GM23338 (cell line): ENCODE results near the gene A1BG. TPM values are rescaled to one million over a fixed set of nuclear protein-coding genes. Genes with fewer than 3 reads are reported as not detected.

Experiments
- CREB1 ChIP-seq: fragments of 250-450 bp; sonication (Bioruptor Pico); IDR thresholded peaks from 2 replicates; pipeline ENCODE4 v1.5.0; 2020; ENCODE audit warnings: low read depth, mild to moderate bottlenecking, moderate library complexity
- JUNB ChIP-seq: IDR thresholded peaks from one replicate; pipeline ENCODE4 v1.6.1; 2016; ENCODE audit warnings: antibody characterized with exemption; ENCODE audit not compliant: unreplicated experiment
- NANOG ChIP-seq: IDR thresholded peaks from 2 replicates; pipeline ENCODE4 v1.6.1; 2016; ENCODE audit warnings: antibody characterized with exemption, borderline replicate concordance
- STAT1 ChIP-seq: IDR thresholded peaks from one replicate; pipeline ENCODE4 v1.6.1; 2016; ENCODE audit warnings: antibody characterized with exemption; ENCODE audit not compliant: unreplicated experiment
- ZNF114 ChIP-seq: fragments of 250-450 bp; sonication (Bioruptor Pico); IDR thresholded peaks from 2 replicates; pipeline ENCODE4 v1.5.0; 2020; ENCODE audit warnings: mild to moderate bottlenecking, moderate library complexity
- polyA plus RNA-seq: library from polyadenylated mRNA; unstranded; fragments of >200 nt; fragmentation: Nextera tagmentation; extraction: Ambion mirVana; gene quantifications from 2 replicates; pipeline ENCODE4 v1.2.1, GENCODE V29; 2016
- total RNA-seq: library from RNA; depleted of rRNA; stranded (reverse); fragments of >200 nt; shearing (Covaris generic); gene quantifications from 2 replicates; pipeline ENCODE4 v1.2.3, GENCODE V29; 2014
- TF ChIP-seq, protein P1 (sequence below): fragments of 250-450 bp; sonication (Bioruptor Pico); IDR thresholded peaks from 2 replicates; pipeline ENCODE4 v1.5.0; 2020; ENCODE audit warnings: mild to moderate bottlenecking, moderate library complexity
- TF ChIP-seq, protein P2 (sequence below): IDR thresholded peaks from one replicate; pipeline ENCODE4 v1.6.1; 2018; ENCODE audit warnings: antibody characterized with exemption; ENCODE audit not compliant: unreplicated experiment

Gene A1BG
- total and polyA plus RNA-seq, 2 experiments from 2014 or later, result 17.7 to 43.5 TPM

DNA sequence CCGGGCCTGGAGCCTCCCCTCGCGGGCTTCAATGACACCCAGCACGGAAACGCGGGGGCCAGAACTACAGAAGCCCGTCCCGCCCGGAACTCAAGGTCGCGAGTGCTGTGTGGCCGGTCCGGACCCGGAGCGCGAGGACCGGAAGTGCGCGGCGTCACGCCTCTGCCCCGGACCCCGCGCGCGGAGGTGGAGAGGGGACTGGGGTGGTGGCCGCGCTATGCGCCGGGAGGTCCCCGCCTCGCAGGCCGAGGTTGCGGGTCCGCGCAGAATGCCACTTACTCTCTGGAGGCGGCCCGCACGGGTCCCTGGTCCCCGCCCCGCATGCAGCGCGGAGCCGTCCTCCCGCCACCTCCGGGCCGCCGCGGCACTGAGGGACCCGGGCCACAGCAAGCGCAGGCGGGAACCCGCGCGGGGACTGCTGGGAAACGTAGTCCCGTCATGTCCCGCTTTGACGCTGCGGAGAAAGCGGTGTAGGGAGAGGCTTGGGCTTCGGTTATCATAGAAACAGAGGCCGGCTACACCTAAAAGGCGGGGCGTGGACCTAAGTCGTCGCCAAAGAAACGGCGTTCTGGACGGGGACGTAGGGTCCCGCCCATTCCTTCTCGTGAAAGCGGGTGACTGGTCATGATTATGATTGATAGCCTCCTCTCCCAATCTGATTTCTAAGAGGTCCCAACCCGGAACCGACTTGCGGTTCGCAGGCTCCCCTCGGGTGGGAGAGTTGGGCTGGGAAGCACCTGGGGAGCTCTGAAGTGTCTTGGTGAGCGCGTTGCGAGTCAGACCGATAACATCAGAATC lies 27.6 kb upstream of the A1BG start, which contains the start of gene ZNF837 (continued):
- TF ChIP-seq, protein P1, sequence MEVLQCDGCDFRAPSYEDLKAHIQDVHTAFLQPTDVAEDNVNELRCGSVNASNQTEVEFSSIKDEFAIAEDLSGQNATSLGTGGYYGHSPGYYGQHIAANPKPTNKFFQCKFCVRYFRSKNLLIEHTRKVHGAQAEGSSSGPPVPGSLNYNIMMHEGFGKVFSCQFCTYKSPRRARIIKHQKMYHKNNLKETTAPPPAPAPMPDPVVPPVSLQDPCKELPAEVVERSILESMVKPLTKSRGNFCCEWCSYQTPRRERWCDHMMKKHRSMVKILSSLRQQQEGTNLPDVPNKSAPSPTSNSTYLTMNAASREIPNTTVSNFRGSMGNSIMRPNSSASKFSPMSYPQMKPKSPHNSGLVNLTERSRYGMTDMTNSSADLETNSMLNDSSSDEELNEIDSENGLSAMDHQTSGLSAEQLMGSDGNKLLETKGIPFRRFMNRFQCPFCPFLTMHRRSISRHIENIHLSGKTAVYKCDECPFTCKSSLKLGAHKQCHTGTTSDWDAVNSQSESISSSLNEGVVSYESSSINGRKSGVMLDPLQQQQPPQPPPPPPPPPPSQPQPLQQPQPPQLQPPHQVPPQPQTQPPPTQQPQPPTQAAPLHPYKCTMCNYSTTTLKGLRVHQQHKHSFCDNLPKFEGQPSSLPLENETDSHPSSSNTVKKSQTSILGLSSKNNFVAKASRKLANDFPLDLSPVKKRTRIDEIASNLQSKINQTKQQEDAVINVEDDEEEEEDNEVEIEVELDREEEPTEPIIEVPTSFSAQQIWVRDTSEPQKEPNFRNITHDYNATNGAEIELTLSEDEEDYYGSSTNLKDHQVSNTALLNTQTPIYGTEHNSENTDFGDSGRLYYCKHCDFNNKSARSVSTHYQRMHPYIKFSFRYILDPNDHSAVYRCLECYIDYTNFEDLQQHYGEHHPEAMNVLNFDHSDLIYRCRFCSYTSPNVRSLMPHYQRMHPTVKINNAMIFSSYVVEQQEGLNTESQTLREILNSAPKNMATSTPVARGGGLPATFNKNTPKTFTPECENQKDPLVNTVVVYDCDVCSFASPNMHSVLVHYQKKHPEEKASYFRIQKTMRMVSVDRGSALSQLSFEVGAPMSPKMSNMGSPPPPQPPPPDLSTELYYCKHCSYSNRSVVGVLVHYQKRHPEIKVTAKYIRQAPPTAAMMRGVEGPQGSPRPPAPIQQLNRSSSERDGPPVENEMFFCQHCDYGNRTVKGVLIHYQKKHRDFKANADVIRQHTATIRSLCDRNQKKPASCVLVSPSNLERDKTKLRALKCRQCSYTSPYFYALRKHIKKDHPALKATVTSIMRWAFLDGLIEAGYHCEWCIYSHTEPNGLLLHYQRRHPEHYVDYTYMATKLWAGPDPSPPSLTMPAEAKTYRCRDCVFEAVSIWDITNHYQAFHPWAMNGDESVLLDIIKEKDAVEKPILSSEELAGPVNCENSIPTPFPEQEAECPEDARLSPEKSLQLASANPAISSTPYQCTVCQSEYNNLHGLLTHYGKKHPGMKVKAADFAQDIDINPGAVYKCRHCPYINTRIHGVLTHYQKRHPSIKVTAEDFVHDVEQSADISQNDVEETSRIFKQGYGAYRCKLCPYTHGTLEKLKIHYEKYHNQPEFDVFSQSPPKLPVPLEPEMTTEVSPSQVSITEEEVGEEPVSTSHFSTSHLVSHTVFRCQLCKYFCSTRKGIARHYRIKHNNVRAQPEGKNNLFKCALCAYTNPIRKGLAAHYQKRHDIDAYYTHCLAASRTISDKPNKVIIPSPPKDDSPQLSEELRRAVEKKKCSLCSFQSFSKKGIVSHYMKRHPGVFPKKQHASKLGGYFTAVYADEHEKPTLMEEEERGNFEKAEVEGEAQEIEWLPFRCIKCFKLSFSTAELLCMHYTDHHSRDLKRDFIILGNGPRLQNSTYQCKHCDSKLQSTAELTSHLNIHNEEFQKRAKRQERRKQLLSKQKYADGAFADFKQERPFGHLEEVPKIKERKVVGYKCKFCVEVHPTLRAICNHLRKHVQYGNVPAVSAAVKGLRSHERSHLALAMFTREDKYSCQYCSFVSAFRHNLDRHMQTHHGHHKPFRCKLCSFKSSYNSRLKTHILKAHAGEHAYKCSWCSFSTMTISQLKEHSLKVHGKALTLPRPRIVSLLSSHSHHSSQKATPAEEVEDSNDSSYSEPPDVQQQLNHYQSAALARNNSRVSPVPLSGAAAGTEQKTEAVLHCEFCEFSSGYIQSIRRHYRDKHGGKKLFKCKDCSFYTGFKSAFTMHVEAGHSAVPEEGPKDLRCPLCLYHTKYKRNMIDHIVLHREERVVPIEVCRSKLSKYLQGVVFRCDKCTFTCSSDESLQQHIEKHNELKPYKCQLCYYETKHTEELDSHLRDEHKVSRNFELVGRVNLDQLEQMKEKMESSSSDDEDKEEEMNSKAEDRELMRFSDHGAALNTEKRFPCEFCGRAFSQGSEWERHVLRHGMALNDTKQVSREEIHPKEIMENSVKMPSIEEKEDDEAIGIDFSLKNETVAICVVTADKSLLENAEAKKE (CRISPR knock-in tag), result no peak
- no peak for TF ChIP-seq NANOG
- TF ChIP-seq STAT1, result no peak
- no peak for TF ChIP-seq ZNF114
- TF ChIP-seq, protein P2, sequence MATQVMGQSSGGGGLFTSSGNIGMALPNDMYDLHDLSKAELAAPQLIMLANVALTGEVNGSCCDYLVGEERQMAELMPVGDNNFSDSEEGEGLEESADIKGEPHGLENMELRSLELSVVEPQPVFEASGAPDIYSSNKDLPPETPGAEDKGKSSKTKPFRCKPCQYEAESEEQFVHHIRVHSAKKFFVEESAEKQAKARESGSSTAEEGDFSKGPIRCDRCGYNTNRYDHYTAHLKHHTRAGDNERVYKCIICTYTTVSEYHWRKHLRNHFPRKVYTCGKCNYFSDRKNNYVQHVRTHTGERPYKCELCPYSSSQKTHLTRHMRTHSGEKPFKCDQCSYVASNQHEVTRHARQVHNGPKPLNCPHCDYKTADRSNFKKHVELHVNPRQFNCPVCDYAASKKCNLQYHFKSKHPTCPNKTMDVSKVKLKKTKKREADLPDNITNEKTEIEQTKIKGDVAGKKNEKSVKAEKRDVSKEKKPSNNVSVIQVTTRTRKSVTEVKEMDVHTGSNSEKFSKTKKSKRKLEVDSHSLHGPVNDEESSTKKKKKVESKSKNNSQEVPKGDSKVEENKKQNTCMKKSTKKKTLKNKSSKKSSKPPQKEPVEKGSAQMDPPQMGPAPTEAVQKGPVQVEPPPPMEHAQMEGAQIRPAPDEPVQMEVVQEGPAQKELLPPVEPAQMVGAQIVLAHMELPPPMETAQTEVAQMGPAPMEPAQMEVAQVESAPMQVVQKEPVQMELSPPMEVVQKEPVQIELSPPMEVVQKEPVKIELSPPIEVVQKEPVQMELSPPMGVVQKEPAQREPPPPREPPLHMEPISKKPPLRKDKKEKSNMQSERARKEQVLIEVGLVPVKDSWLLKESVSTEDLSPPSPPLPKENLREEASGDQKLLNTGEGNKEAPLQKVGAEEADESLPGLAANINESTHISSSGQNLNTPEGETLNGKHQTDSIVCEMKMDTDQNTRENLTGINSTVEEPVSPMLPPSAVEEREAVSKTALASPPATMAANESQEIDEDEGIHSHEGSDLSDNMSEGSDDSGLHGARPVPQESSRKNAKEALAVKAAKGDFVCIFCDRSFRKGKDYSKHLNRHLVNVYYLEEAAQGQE, result no peak
- peak; percentile 90 for TF ChIP-seq CREB1 (CRISPR knock-in tag)
- TF ChIP-seq JUNB, result no peak
